Measurements from ENCODE around the gene WDR72.

GRCh38 chr15:53589520-53590057 is 169.9 kb downstream of the WDR72 start:
- no peak for TF ChIP-seq EZH2 (IDR thresholded peaks at IDR 0.05; ENCODE audit: low read depth, unreplicated experiment)
- no peak for TF ChIP-seq POLR2AphosphoS5 (IDR thresholded peaks at IDR 0.05; ENCODE audit: low read depth)
- TF ChIP-seq CTCF (conservative IDR thresholded peaks at IDR 0.05; ENCODE audit: low read depth in 2 of 2), result no peak
- no peak for TF ChIP-seq ZNF462 (CRISPR knock-in tag; IDR thresholded peaks at IDR 0.05)
- TF ChIP-seq REST (IDR thresholded peaks at IDR 0.05; ENCODE audit: unreplicated experiment), result no peak
- TF ChIP-seq JUNB (IDR thresholded peaks at IDR 0.05; ENCODE audit: unreplicated experiment), result no peak
- no peak for TF ChIP-seq EZH2phosphoT487 (IDR thresholded peaks at IDR 0.05; ENCODE audit: unreplicated experiment)
- no peak for TF ChIP-seq CREB1 (CRISPR knock-in tag; IDR thresholded peaks at IDR 0.05; ENCODE audit: low read depth)
- no peak for TF ChIP-seq ZNF331 (CRISPR knock-in tag; IDR thresholded peaks at IDR 0.05; ENCODE audit: low read depth)
- no peak for TF ChIP-seq NANOG (IDR thresholded peaks at IDR 0.05; ENCODE audit: borderline replicate concordance)
- no peak for TF ChIP-seq ETS1 (IDR thresholded peaks at IDR 0.05)
- no peak for TF ChIP-seq ZNF114 (CRISPR knock-in tag; IDR thresholded peaks at IDR 0.05)

Measured in GM23338 (cell line).